ENCODE measurements around the gene PTPN3. TPM values are rescaled to one million over a fixed set of nuclear protein-coding genes. Genes with fewer than 3 reads are reported as not detected.

PTPN3 gene
- polyA plus RNA-seq, 1 of the 3 experiments (the other 2 are of a cell fraction) = 7.5 TPM

DNA sequence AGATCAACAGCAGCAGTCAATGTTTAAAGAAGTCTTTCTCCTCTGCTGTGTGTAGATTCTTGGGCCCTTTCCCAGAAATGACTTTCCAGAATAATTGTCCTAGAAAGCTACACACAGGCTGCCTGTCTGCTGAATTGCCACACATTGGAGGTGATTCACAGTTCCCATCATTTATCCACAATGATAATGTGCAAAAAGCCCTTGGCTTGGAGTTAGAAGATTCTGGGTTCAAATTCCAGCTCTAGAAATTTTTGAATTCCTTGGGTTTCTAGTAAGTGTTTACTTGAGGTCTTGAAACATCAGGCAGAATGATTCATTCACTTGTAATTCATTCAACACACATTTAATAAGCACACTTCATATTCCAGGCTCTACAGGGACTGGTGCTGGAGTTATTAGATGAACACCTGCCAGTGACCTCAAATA lies 148.7 kb downstream of the PTPN3 start:
- Histone ChIP-seq H3K36me3 (replicated peaks in 1 of 2; ENCODE audit: control insufficient read depth in 1 of 2, insufficient read depth in 2 of 2, low read length in 1 of 2) (no peaks in the 10 kb centered on the region), H3F3A (replicated peaks; ENCODE audit: insufficient read depth) (peaks cover 12% of the 10 kb centered on the region), H3K27me3 (ENCODE audit: insufficient read depth) (peaks cover 13% of the 10 kb centered on the region), H3K9ac (no peak overlapping the region), H2AFZ (ENCODE audit: low read depth) (no peak overlapping the region), H4K20me1 (ENCODE audit: insufficient read depth) (no peaks in the 10 kb centered on the region; the same call in 1 of the 2 replicates), H3K4me1 (ENCODE audit: control insufficient read depth in 1 of 2, insufficient read depth in 2 of 2, low read depth in 1 of 2, low read length in 1 of 2) (no peaks in the 10 kb centered on the region; a peak in 1 of 4 replicates), H3K79me2 (ENCODE audit: insufficient read depth) (no peaks in the 10 kb centered on the region), H3K9me2 (no peaks in the 10 kb centered on the region), H3K4me3 (ENCODE audit: low read depth in 2 of 2, low read length in 1 of 2) (no peak overlapping the region), H3K27ac (ENCODE audit: low read depth in 2 of 2, low read length in 1 of 2) (no peak overlapping the region), H3K9me3 (no peaks in the 10 kb centered on the region), H3K4me2 (no peak overlapping the region)
- ChIA-PET POLR2A (no interaction called here), CTCF (no interaction called here)
- TF ChIP-seq RFX5 (IDR thresholded peaks at IDR 0.05; ENCODE audit: low read length) = no peak
- TF ChIP-seq GATA2 (CRISPR knock-in tag; IDR thresholded peaks at IDR 0.05) = no peak
- no peak for TF ChIP-seq ELF1 (IDR thresholded peaks at IDR 0.05)
- peak; percentile 31; the same call in 1 of the 2 replicates for TF ChIP-seq TEAD4 (IDR thresholded peaks at IDR 0.05; ENCODE audit: borderline replicate concordance, insufficient read depth)
- no peak for TF ChIP-seq SIN3A (IDR thresholded peaks at IDR 0.05; ENCODE audit: borderline replicate concordance, low read depth, low read length)
- peak; percentile 50 for TF ChIP-seq TCF12 (IDR thresholded peaks at IDR 0.05)
- TF ChIP-seq NFIC (IDR thresholded peaks at IDR 0.05; ENCODE audit: borderline replicate concordance) = peak; percentile 56
- TF ChIP-seq PBX3 (IDR thresholded peaks at IDR 0.05) = peak; percentile 31; the same call in 1 of the 2 replicates
- TF ChIP-seq JUND (IDR thresholded peaks at IDR 0.05) = peak; percentile 55
- no peak for TF ChIP-seq YY1 (IDR thresholded peaks at IDR 0.05; ENCODE audit: low read depth)
- no peak for TF ChIP-seq EP300 (IDR thresholded peaks at IDR 0.05; ENCODE audit: borderline replicate concordance in 1 of 2, low read depth in 1 of 2, low read length in 1 of 2)
- TF ChIP-seq EZH2phosphoT487 (IDR thresholded peaks at IDR 0.05; ENCODE audit: borderline replicate concordance, low read depth) = no peak
- TF ChIP-seq USF1 (IDR thresholded peaks at IDR 0.05; ENCODE audit: borderline replicate concordance, low read depth) = no peak
- TF ChIP-seq FOSL2 (IDR thresholded peaks at IDR 0.05; ENCODE audit: borderline replicate concordance, low read depth) = peak; percentile 48; the same call in 1 of the 2 replicates
- no peak for DNase-seq

DNA sequence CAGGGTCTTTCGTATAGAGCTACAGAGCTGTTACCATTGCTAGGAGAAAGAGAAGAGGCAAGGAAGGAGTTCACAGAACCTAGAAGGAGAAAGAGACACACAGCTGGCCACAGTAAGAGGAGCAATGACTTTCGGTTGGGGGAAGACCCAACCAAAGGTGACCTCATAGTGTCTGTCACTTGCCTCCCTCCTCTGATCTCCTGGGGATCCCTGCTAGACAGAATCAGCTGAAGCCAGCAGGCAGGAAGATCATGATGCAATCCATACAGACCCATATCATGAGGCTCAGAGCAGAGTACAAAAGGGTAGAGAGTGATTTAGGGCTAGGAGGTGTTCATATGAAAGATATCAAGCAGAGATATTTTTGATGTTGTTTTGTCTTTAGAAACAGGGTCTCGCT lies 151.2 kb downstream of the PTPN3 start:
- Histone ChIP-seq H3K4me2 (no peak overlapping the region), H3K4me3 (ENCODE audit: low read depth in 2 of 2, low read length in 1 of 2) (no peak overlapping the region), H3K27ac (ENCODE audit: low read depth in 2 of 2, low read length in 1 of 2) (no peak overlapping the region), H3K36me3 (replicated peaks in 1 of 2; ENCODE audit: control insufficient read depth in 1 of 2, insufficient read depth in 2 of 2, low read length in 1 of 2) (no peaks in the 10 kb centered on the region), H3K9me2 (no peaks in the 10 kb centered on the region), H3K27me3 (ENCODE audit: insufficient read depth) (peaks cover 7% of the 10 kb centered on the region), H4K20me1 (ENCODE audit: insufficient read depth) (no peaks in the 10 kb centered on the region; the same call in 1 of the 2 replicates), H3K79me2 (ENCODE audit: insufficient read depth) (no peaks in the 10 kb centered on the region), H3F3A (replicated peaks; ENCODE audit: insufficient read depth) (peaks cover 12% of the 10 kb centered on the region), H3K4me1 (ENCODE audit: control insufficient read depth in 1 of 2, insufficient read depth in 2 of 2, low read depth in 1 of 2, low read length in 1 of 2) (no peaks in the 10 kb centered on the region; a peak in 1 of 4 replicates), H2AFZ (ENCODE audit: low read depth) (no peak overlapping the region), H3K9me3 (no peaks in the 10 kb centered on the region), H3K9ac (no peak overlapping the region)
- POLR2A ChIA-PET = no interaction called here
- TF ChIP-seq RFX5 (IDR thresholded peaks at IDR 0.05; ENCODE audit: low read length) = no peak
- DNase-seq = no peak
- 70% methylated on average over 3 of the region's 3 CpGs for WGBS (ENCODE audit: low lambda C conversion rate)
- CTCF ChIA-PET = no interaction called here
